GM23338 (cell line): ENCODE results near the gene LY86. TPM values are rescaled to one million over a fixed set of nuclear protein-coding genes. Genes with fewer than 3 reads are reported as not detected.

Experiments used
- ATAC-seq: fragments of 200-7000 bp; cut with Tn5 transposase; 3 replicates; pipeline ENCODE4 v1.9.1; 2020
- DNase-seq: peaks from one replicate; pipeline ENCODE4 v3.0.0-alpha.2; 2015; ENCODE audit warnings: low spot score
- H2AFZ ChIP-seq: fragments of 200-600 bp; sonication (generic); 2 replicates; pipeline ENCODE4 v1.8.0; 2016; ENCODE audit warnings: antibody characterized with exemption, mild to moderate bottlenecking, moderate library complexity
- H3F3A ChIP-seq: fragments of 200-600 bp; sonication (generic); replicated peaks from 2 replicates; pipeline ENCODE4 v1.8.0; 2017; ENCODE audit warnings: antibody characterized with exemption, mixed run types, low read depth
- H3K27ac ChIP-seq: fragments of 200-600 bp; sonication (generic); 2 replicates; pipeline ENCODE4 v1.6.1; 2016; ENCODE audit warnings: low read depth
- H3K27me3 ChIP-seq: fragments of 200-600 bp; sonication (generic); 2 replicates; pipeline ENCODE4 v1.8.0; 2016; ENCODE audit warnings: mild to moderate bottlenecking, mixed run types, moderate library complexity; ENCODE audit not compliant: insufficient read depth
- H3K36me3 ChIP-seq: fragments of 200-600 bp; sonication (generic); 2 replicates; pipeline ENCODE4 v1.8.0; 2016; ENCODE audit warnings: mild to moderate bottlenecking; ENCODE audit not compliant: insufficient read depth
- H3K4me1 ChIP-seq: fragments of 200-600 bp; sonication (generic); 2 replicates; pipeline ENCODE4 v1.8.0; 2016; ENCODE audit warnings: mild to moderate bottlenecking, moderate library complexity; ENCODE audit not compliant: insufficient read depth
- H3K4me2 ChIP-seq: fragments of 200-600 bp; sonication (generic); 2 replicates; pipeline ENCODE4 v1.7.1; 2017; ENCODE audit warnings: mixed run types
- H3K4me3 ChIP-seq: fragments of 200-600 bp; sonication (generic); 2 replicates; pipeline ENCODE4 v1.6.1; 2016; ENCODE audit warnings: mixed run types
- H3K79me2 ChIP-seq: fragments of 200-600 bp; sonication (generic); replicated peaks from 2 replicates; pipeline ENCODE4 v1.8.0; 2017; ENCODE audit warnings: mild to moderate bottlenecking; ENCODE audit not compliant: insufficient read depth
- H3K9me2 ChIP-seq: fragments of 200-600 bp; sonication (generic); 2 replicates; pipeline ENCODE4 v1.8.0; 2017; ENCODE audit not compliant: insufficient read depth
- H4K20me1 ChIP-seq: fragments of 200-600 bp; sonication (generic); replicated peaks from 2 replicates; pipeline ENCODE4 v1.8.0; 2017; ENCODE audit warnings: mild to moderate bottlenecking; ENCODE audit not compliant: insufficient read depth
- H3K27ac Mint-ChIP-seq: 2 replicates; pipeline ENCODE4 v1.8.0; 2020; ENCODE audit warnings: inconsistent platforms, mild to moderate bottlenecking, moderate library complexity, mixed read lengths
- H3K27me3 Mint-ChIP-seq: 3 replicates; pipeline ENCODE4 v1.8.0; 2022; ENCODE audit warnings: low read depth, mild to moderate bottlenecking, moderate library complexity, mixed read lengths, inconsistent platforms; ENCODE audit not compliant: insufficient read depth, poor library complexity
- H3K36me3 Mint-ChIP-seq: 3 replicates; pipeline ENCODE4 v1.8.0; 2021; ENCODE audit warnings: low read depth, mild to moderate bottlenecking, inconsistent platforms, moderate library complexity, mixed read lengths
- H3K4me1 Mint-ChIP-seq: 3 replicates; pipeline ENCODE4 v1.8.0; 2020; ENCODE audit warnings: mild to moderate bottlenecking, inconsistent platforms, mixed read lengths
- H3K4me3 Mint-ChIP-seq: 3 replicates; pipeline ENCODE4 v1.8.0; 2021; ENCODE audit warnings: moderate library complexity, mild to moderate bottlenecking, inconsistent platforms, mixed read lengths
- H3K9me3 Mint-ChIP-seq: 3 replicates; pipeline ENCODE4 v1.8.0; 2020; ENCODE audit warnings: moderate library complexity, mild to moderate bottlenecking, inconsistent platforms, mixed read lengths
- CREB1 ChIP-seq: fragments of 250-450 bp; sonication (Bioruptor Pico); IDR thresholded peaks from 2 replicates; pipeline ENCODE4 v1.5.0; 2020; ENCODE audit warnings: low read depth, mild to moderate bottlenecking, moderate library complexity
- EZH2 ChIP-seq: fragments of 200-600 bp; sonication (generic); IDR thresholded peaks from one replicate; pipeline ENCODE4 v1.8.0; 2017; ENCODE audit warnings: antibody characterized with exemption, mild to moderate bottlenecking, low read depth; ENCODE audit not compliant: unreplicated experiment
- EZH2phosphoT487 ChIP-seq: fragments of 200-600 bp; sonication (generic); IDR thresholded peaks from one replicate; pipeline ENCODE4 v1.8.1; 2018; ENCODE audit warnings: antibody characterized with exemption; ENCODE audit not compliant: unreplicated experiment
- JUNB ChIP-seq: IDR thresholded peaks from one replicate; pipeline ENCODE4 v1.6.1; 2016; ENCODE audit warnings: antibody characterized with exemption; ENCODE audit not compliant: unreplicated experiment
- NANOG ChIP-seq: IDR thresholded peaks from 2 replicates; pipeline ENCODE4 v1.6.1; 2016; ENCODE audit warnings: antibody characterized with exemption, borderline replicate concordance
- POLR2AphosphoS5 ChIP-seq: IDR thresholded peaks from 2 replicates; pipeline ENCODE4 v1.6.1; 2016; ENCODE audit warnings: antibody characterized with exemption, low read depth
- STAT1 ChIP-seq: IDR thresholded peaks from one replicate; pipeline ENCODE4 v1.6.1; 2016; ENCODE audit warnings: antibody characterized with exemption; ENCODE audit not compliant: unreplicated experiment
- ZNF114 ChIP-seq: fragments of 250-450 bp; sonication (Bioruptor Pico); IDR thresholded peaks from 2 replicates; pipeline ENCODE4 v1.5.0; 2020; ENCODE audit warnings: mild to moderate bottlenecking, moderate library complexity
- ZNF331 ChIP-seq: fragments of 250-450 bp; sonication (Bioruptor Pico); IDR thresholded peaks from 2 replicates; pipeline ENCODE4 v1.5.0; 2020; ENCODE audit warnings: low read depth, mild to moderate bottlenecking, moderate library complexity
- polyA plus RNA-seq: library from polyadenylated mRNA; unstranded; fragments of >200 nt; fragmentation: Nextera tagmentation; extraction: Ambion mirVana; gene quantifications from 2 replicates; pipeline ENCODE4 v1.2.1, GENCODE V29; 2016
- total RNA-seq: library from RNA; depleted of rRNA; stranded (reverse); fragments of >200 nt; shearing (Covaris generic); gene quantifications from 2 replicates; pipeline ENCODE4 v1.2.3, GENCODE V29; 2014
- TF ChIP-seq, protein P1 (sequence below): IDR thresholded peaks from 2 replicates; pipeline ENCODE4 v1.6.1; 2016; ENCODE audit warnings: antibody characterized with exemption
- TF ChIP-seq, protein P2 (sequence below), 2 experiments: fragments of 200-600 bp in 1 of 2; sonication (generic) in 1 of 2; conservative IDR thresholded peaks; 2 replicates each; pipeline versions ENCODE4 v1.5.1 to v1.6.1; 2016 to 2017; ENCODE audit warnings: antibody characterized with exemption in 2 of 2, low read depth in 2 of 2, mild to moderate bottlenecking in 2 of 2, moderate library complexity in 1 of 2
- TF ChIP-seq, protein P3 (sequence below): fragments of 250-450 bp; sonication (Bioruptor Pico); IDR thresholded peaks from 2 replicates; pipeline ENCODE4 v1.5.0; 2020; ENCODE audit warnings: mild to moderate bottlenecking, moderate library complexity
- TF ChIP-seq, protein P4 (sequence below): IDR thresholded peaks from one replicate; pipeline ENCODE4 v1.6.1; 2018; ENCODE audit warnings: antibody characterized with exemption; ENCODE audit not compliant: unreplicated experiment

Gene LY86
- total and polyA plus RNA-seq, 2 experiments from 2014 or later, result 0.29 TPM; not detected in 1

DNA sequence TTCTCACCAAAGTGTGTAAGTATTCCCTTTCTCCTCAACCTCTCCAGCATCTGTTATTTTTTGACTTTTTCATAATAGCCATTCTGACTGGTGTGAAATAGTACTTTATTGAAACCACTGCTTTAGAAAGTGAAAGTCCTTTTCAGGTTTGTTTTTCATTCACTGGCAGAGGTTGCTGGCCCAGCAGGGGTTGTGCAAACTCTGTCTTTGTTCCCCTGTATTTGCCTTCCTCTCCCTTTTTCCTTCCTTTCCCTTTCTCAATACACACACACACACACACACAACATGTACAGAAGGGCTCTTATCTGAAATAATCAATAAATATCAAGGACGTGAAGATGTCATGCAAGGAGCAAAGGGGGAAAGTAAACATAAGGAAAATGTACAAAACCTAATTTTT is 99.8 kb downstream of the LY86 start:
- Mint-ChIP-seq H3K9me3 (peaks cover 2% of the 10 kb centered on the region; the same call in 2 of the 3 replicates), H3K36me3 (peaks cover 6% of the 10 kb centered on the region; the same call in 2 of the 3 replicates), H3K4me1 (peaks cover 30% of the 10 kb centered on the region), H3K27ac (peak overlapping the region; percentile 82), H3K27me3 (peaks cover 6% of the 10 kb centered on the region), H3K4me3 (peak overlapping the region; percentile 52)
- H3K36me3 ChIP-seq, result no peaks in the 10 kb centered on the region
- DNase-seq (no peak), ATAC-seq (no peak)
- H3K79me2 ChIP-seq, result no peaks in the 10 kb centered on the region
- peak overlapping the region; percentile 78 for H3K4me2 ChIP-seq
- peaks cover 4% of the 10 kb centered on the region for H3K9me2 ChIP-seq
- H3K4me1 ChIP-seq, result peaks cover 27% of the 10 kb centered on the region
- no peak overlapping the region for H2AFZ ChIP-seq
- no peaks in the 10 kb centered on the region for H4K20me1 ChIP-seq
- H3K27me3 ChIP-seq, result no peaks in the 10 kb centered on the region
- no peaks in the 10 kb centered on the region for H3F3A ChIP-seq
- TF ChIP-seq, protein P1, sequence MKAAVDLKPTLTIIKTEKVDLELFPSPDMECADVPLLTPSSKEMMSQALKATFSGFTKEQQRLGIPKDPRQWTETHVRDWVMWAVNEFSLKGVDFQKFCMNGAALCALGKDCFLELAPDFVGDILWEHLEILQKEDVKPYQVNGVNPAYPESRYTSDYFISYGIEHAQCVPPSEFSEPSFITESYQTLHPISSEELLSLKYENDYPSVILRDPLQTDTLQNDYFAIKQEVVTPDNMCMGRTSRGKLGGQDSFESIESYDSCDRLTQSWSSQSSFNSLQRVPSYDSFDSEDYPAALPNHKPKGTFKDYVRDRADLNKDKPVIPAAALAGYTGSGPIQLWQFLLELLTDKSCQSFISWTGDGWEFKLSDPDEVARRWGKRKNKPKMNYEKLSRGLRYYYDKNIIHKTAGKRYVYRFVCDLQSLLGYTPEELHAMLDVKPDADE, result no peak
- TF ChIP-seq ZNF331 (CRISPR knock-in tag) (no peak), JUNB (no peak), CREB1 (CRISPR knock-in tag) (no peak), POLR2AphosphoS5 (no peak), EZH2 (no peak), STAT1 (no peak), EZH2phosphoT487 (no peak), ZNF114 (CRISPR knock-in tag) (no peak), NANOG (no peak)
- TF ChIP-seq, protein P2, sequence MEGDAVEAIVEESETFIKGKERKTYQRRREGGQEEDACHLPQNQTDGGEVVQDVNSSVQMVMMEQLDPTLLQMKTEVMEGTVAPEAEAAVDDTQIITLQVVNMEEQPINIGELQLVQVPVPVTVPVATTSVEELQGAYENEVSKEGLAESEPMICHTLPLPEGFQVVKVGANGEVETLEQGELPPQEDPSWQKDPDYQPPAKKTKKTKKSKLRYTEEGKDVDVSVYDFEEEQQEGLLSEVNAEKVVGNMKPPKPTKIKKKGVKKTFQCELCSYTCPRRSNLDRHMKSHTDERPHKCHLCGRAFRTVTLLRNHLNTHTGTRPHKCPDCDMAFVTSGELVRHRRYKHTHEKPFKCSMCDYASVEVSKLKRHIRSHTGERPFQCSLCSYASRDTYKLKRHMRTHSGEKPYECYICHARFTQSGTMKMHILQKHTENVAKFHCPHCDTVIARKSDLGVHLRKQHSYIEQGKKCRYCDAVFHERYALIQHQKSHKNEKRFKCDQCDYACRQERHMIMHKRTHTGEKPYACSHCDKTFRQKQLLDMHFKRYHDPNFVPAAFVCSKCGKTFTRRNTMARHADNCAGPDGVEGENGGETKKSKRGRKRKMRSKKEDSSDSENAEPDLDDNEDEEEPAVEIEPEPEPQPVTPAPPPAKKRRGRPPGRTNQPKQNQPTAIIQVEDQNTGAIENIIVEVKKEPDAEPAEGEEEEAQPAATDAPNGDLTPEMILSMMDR (conservative IDR thresholded peaks at IDR 0.05; ENCODE audit: low read depth in 2 of 2), result no peak
- TF ChIP-seq, protein P3, sequence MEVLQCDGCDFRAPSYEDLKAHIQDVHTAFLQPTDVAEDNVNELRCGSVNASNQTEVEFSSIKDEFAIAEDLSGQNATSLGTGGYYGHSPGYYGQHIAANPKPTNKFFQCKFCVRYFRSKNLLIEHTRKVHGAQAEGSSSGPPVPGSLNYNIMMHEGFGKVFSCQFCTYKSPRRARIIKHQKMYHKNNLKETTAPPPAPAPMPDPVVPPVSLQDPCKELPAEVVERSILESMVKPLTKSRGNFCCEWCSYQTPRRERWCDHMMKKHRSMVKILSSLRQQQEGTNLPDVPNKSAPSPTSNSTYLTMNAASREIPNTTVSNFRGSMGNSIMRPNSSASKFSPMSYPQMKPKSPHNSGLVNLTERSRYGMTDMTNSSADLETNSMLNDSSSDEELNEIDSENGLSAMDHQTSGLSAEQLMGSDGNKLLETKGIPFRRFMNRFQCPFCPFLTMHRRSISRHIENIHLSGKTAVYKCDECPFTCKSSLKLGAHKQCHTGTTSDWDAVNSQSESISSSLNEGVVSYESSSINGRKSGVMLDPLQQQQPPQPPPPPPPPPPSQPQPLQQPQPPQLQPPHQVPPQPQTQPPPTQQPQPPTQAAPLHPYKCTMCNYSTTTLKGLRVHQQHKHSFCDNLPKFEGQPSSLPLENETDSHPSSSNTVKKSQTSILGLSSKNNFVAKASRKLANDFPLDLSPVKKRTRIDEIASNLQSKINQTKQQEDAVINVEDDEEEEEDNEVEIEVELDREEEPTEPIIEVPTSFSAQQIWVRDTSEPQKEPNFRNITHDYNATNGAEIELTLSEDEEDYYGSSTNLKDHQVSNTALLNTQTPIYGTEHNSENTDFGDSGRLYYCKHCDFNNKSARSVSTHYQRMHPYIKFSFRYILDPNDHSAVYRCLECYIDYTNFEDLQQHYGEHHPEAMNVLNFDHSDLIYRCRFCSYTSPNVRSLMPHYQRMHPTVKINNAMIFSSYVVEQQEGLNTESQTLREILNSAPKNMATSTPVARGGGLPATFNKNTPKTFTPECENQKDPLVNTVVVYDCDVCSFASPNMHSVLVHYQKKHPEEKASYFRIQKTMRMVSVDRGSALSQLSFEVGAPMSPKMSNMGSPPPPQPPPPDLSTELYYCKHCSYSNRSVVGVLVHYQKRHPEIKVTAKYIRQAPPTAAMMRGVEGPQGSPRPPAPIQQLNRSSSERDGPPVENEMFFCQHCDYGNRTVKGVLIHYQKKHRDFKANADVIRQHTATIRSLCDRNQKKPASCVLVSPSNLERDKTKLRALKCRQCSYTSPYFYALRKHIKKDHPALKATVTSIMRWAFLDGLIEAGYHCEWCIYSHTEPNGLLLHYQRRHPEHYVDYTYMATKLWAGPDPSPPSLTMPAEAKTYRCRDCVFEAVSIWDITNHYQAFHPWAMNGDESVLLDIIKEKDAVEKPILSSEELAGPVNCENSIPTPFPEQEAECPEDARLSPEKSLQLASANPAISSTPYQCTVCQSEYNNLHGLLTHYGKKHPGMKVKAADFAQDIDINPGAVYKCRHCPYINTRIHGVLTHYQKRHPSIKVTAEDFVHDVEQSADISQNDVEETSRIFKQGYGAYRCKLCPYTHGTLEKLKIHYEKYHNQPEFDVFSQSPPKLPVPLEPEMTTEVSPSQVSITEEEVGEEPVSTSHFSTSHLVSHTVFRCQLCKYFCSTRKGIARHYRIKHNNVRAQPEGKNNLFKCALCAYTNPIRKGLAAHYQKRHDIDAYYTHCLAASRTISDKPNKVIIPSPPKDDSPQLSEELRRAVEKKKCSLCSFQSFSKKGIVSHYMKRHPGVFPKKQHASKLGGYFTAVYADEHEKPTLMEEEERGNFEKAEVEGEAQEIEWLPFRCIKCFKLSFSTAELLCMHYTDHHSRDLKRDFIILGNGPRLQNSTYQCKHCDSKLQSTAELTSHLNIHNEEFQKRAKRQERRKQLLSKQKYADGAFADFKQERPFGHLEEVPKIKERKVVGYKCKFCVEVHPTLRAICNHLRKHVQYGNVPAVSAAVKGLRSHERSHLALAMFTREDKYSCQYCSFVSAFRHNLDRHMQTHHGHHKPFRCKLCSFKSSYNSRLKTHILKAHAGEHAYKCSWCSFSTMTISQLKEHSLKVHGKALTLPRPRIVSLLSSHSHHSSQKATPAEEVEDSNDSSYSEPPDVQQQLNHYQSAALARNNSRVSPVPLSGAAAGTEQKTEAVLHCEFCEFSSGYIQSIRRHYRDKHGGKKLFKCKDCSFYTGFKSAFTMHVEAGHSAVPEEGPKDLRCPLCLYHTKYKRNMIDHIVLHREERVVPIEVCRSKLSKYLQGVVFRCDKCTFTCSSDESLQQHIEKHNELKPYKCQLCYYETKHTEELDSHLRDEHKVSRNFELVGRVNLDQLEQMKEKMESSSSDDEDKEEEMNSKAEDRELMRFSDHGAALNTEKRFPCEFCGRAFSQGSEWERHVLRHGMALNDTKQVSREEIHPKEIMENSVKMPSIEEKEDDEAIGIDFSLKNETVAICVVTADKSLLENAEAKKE (CRISPR knock-in tag), result no peak
- TF ChIP-seq, protein P4, sequence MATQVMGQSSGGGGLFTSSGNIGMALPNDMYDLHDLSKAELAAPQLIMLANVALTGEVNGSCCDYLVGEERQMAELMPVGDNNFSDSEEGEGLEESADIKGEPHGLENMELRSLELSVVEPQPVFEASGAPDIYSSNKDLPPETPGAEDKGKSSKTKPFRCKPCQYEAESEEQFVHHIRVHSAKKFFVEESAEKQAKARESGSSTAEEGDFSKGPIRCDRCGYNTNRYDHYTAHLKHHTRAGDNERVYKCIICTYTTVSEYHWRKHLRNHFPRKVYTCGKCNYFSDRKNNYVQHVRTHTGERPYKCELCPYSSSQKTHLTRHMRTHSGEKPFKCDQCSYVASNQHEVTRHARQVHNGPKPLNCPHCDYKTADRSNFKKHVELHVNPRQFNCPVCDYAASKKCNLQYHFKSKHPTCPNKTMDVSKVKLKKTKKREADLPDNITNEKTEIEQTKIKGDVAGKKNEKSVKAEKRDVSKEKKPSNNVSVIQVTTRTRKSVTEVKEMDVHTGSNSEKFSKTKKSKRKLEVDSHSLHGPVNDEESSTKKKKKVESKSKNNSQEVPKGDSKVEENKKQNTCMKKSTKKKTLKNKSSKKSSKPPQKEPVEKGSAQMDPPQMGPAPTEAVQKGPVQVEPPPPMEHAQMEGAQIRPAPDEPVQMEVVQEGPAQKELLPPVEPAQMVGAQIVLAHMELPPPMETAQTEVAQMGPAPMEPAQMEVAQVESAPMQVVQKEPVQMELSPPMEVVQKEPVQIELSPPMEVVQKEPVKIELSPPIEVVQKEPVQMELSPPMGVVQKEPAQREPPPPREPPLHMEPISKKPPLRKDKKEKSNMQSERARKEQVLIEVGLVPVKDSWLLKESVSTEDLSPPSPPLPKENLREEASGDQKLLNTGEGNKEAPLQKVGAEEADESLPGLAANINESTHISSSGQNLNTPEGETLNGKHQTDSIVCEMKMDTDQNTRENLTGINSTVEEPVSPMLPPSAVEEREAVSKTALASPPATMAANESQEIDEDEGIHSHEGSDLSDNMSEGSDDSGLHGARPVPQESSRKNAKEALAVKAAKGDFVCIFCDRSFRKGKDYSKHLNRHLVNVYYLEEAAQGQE, result no peak
- H3K27ac ChIP-seq, result peak overlapping the region; percentile 88; the same call in 1 of the 2 replicates
- H3K4me3 ChIP-seq, result peak overlapping the region; percentile 54; the same call in 1 of the 2 replicates
